Prostate gland (tissue), 2 donors: ENCODE results near the gene FAM204A. TPM values are rescaled to one million over a fixed set of nuclear protein-coding genes. Genes with fewer than 3 reads are reported as not detected.

Experiments
- DNase-seq: peaks from one replicate; pipeline ENCODE4 v3.0.0-alpha.2; 2019; ENCODE audit warnings: low spot score
- H3K27ac ChIP-seq, 2 donors: fragments of 200-600 bp; sonication (generic); 2 replicates each; pipeline ENCODE4 v1.5.1; 2017 to 2019
- H3K27me3 ChIP-seq: fragments of 200-600 bp; sonication (generic); replicated peaks from 2 replicates; pipeline ENCODE4 v1.5.1; 2019; ENCODE audit not compliant: insufficient read depth
- H3K36me3 ChIP-seq, 2 donors: fragments of 200-600 bp; sonication (generic); 1 replicate in 1 of 2; 2 replicates in 1 of 2; pipeline versions ENCODE4 v1.5.1 to v1.8.1; 2017 to 2019
- H3K4me1 ChIP-seq: fragments of 200-600 bp; sonication (generic); replicated peaks from 2 replicates; pipeline ENCODE4 v1.5.1; 2019
- H3K4me3 ChIP-seq, 2 donors: fragments of 200-600 bp; sonication (generic); 2 replicates each; pipeline ENCODE4 v1.5.1; 2017 to 2019
- H3K9me3 ChIP-seq: fragments of 200-600 bp; sonication (generic); 2 replicates; pipeline ENCODE4 v1.5.1; 2017
- POLR2A ChIP-seq: fragments of 450-650 bp; IDR thresholded peaks from one replicate; pipeline ENCODE4 v1.6.1; 2016; ENCODE audit warnings: antibody characterized with exemption, mild to moderate bottlenecking
- POLR2AphosphoS5 ChIP-seq: sonication (generic); formaldehyde crosslinking; IDR thresholded peaks from one replicate; pipeline ENCODE4 v1.6.1; 2017; ENCODE audit warnings: antibody characterized with exemption
- WGBS: methylation state at CpG from one replicate; pipeline ENCODE4 v1.1.5; 2018; 5-methylcytosine and 5-hydroxymethylcytosine counted together
- intact Hi-C: fragments of 100-400 bp; cut with DNase I; formaldehyde crosslinking; loops from one replicate; pipeline ENCODE4 v1.14.2; 2022
- total RNA-seq, 2 donors: library from RNA; depleted of rRNA; stranded (reverse); fragments of >200 nt; gene quantifications; one replicate each; pipeline ENCODE4 v1.1.0, GENCODE V29; 2016
- TF ChIP-seq, protein P1 (sequence below), 4 experiments: fragments of 200-600 bp in 2 of 4; fragments of 450-650 bp in 2 of 4; sonication (generic) in 2 of 4; IDR thresholded peaks; 1 replicate in 3 of 4; 2 replicates in 1 of 4; pipeline ENCODE4 v1.5.1; 2016 to 2019; ENCODE audit warnings: antibody characterized with exemption in 4 of 4, mild to moderate bottlenecking in 2 of 4, moderate library complexity in 2 of 4

Gene FAM204A
- total RNA-seq, 2 donors from 2014 or later, result 35.8 to 57.2 TPM

DNA sequence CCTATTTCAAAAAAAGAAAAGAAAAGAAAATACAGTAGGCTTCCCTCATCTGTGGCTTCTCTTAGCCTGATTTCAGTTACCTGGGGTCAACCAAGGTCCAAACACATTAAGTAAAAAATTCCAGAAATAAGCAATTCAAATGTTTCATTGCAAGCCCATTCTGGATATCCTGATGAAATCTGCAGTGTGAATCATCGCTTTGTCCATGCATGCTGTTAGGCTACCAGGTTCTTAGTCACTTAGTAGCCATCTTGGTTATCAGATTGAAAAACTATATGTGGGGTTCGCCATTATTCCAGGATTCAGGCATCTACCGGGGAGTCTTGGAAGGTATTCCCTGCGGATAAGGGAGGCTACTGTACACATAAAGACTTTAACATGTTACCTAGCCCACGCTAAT, 991 bp upstream of the FAM204A start:
- Histone ChIP-seq H3K9me3 (no peaks in the 10 kb centered on the region), H3K36me3 (no peaks in the 10 kb centered on the region), H3K4me3 (no peak overlapping the region), H3K27ac (no peak overlapping the region), H3K27me3 (no peaks in the 10 kb centered on the region), H3K4me1 (no peaks in the 10 kb centered on the region)
- intact Hi-C loops, result loop anchor here (5.0 kb wide), 1 partner anchor 296 kb away; the partner anchor contains the start of gene RAB11FIP2
- WGBS, result over 99% methylated on average over 5 of the region's 5 CpGs
- DNase-seq, result no peak
- TF ChIP-seq, protein P1, sequence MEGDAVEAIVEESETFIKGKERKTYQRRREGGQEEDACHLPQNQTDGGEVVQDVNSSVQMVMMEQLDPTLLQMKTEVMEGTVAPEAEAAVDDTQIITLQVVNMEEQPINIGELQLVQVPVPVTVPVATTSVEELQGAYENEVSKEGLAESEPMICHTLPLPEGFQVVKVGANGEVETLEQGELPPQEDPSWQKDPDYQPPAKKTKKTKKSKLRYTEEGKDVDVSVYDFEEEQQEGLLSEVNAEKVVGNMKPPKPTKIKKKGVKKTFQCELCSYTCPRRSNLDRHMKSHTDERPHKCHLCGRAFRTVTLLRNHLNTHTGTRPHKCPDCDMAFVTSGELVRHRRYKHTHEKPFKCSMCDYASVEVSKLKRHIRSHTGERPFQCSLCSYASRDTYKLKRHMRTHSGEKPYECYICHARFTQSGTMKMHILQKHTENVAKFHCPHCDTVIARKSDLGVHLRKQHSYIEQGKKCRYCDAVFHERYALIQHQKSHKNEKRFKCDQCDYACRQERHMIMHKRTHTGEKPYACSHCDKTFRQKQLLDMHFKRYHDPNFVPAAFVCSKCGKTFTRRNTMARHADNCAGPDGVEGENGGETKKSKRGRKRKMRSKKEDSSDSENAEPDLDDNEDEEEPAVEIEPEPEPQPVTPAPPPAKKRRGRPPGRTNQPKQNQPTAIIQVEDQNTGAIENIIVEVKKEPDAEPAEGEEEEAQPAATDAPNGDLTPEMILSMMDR (IDR thresholded peaks at IDR 0.05), result no peak
- TF ChIP-seq POLR2AphosphoS5, result no peak
- no peak for TF ChIP-seq POLR2A

DNA sequence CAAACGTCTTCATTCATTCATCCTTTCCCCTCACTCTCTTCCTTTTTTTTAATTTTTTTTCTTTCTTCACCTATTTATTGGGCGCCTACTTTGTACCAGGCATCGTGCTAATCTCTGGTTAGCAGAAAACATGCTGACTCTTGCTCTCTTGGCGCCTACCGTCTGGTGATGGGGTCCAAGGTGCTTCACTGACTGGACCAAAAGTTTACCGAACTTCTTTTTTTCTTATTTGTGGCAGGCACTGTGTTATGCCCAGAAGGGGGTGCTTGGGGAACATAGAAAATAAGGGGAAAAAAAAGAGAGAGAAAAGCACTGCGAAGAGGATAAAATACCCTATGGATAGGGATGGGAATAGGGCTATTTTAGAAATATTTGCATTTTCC, 505 bp upstream of the FAM204A start:
- no peaks in the 10 kb centered on the region for H3K9me3 ChIP-seq
- DNase-seq, result no peak
- no peaks in the 10 kb centered on the region for H3K4me1 ChIP-seq
- peak overlapping the region; percentile 61 to 71 for H3K27ac ChIP-seq
- no peaks in the 10 kb centered on the region for H3K27me3 ChIP-seq
- H3K4me3 ChIP-seq, result peak overlapping the region; percentile 80 to 84
- intact Hi-C loops, result loop anchor here (5.0 kb wide), 1 partner anchor 295 kb away; the partner anchor contains the start of gene RAB11FIP2
- H3K36me3 ChIP-seq, result no peaks in the 10 kb centered on the region
- 40% methylated on average over 7 of the region's 7 CpGs for WGBS
- no peak for TF ChIP-seq POLR2AphosphoS5
- TF ChIP-seq, protein P1 (IDR thresholded peaks at IDR 0.05), result no peak
- TF ChIP-seq POLR2A, result no peak

DNA sequence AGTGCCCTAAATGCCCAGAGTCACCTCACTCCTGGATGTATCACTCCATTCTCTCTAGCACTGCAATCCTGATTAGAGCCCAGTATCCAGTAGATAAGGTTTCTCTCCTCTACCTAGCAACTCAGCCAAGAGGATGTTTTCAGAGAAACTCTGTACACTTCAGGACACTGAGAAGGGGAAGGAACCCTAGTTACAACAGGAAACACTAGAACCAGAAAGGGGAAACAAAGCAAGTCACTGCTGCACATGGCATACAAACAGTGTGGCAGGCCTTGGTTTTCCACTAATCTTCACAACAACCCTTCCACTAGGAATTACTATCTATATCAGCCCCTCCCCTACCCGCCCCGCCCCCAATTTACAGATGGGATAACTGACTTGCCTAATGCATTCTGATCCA, 1.6 kb downstream of the FAM204A start:
- TF ChIP-seq, protein P1 (IDR thresholded peaks at IDR 0.05), result no peak
- TF ChIP-seq POLR2A (no peak), POLR2AphosphoS5 (no peak)
- Histone ChIP-seq H3K4me3 (no peak overlapping the region), H3K36me3 (no peaks in the 10 kb centered on the region), H3K9me3 (no peaks in the 10 kb centered on the region), H3K27me3 (no peaks in the 10 kb centered on the region), H3K4me1 (no peaks in the 10 kb centered on the region), H3K27ac (no peak overlapping the region)
- intact Hi-C loops, result loop anchor here (5.0 kb wide), 1 partner anchor 293 kb away; the partner anchor contains the start of gene RAB11FIP2
- no peak for DNase-seq
- 78% methylated on average over 2 of the region's 2 CpGs for WGBS

DNA sequence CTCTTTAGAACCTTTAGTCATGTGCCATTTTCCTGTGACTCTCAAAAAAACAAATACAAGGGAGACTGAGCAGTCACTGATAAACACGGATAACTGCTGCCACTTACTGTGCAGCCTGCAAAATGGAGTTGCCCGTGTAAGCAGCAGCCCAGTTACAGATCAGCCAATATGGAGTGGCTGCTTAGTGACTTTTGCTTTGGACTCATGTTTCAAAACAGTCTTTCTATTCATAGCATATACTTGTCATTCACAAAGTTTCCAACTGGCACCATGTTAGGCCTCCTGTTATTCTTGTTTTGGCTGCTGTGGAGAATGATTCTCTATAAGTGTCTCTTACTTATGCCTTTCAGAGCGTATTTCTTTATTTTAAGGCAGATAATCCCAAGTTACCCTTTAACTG, 3.0 kb downstream of the FAM204A start:
- intact Hi-C loops, result no loop called here
- no peaks in the 10 kb centered on the region for H3K27me3 ChIP-seq
- H3K4me1 ChIP-seq, result no peaks in the 10 kb centered on the region
- H3K36me3 ChIP-seq, result no peaks in the 10 kb centered on the region
- WGBS, result 78% methylated on average over 3 of the region's 3 CpGs
- H3K4me3 ChIP-seq, result no peak overlapping the region
- DNase-seq, result no peak
- TF ChIP-seq, protein P1 (IDR thresholded peaks at IDR 0.05), result no peak
- TF ChIP-seq POLR2AphosphoS5, result no peak
- no peak for TF ChIP-seq POLR2A
- no peak overlapping the region for H3K27ac ChIP-seq
- no peaks in the 10 kb centered on the region for H3K9me3 ChIP-seq

DNA sequence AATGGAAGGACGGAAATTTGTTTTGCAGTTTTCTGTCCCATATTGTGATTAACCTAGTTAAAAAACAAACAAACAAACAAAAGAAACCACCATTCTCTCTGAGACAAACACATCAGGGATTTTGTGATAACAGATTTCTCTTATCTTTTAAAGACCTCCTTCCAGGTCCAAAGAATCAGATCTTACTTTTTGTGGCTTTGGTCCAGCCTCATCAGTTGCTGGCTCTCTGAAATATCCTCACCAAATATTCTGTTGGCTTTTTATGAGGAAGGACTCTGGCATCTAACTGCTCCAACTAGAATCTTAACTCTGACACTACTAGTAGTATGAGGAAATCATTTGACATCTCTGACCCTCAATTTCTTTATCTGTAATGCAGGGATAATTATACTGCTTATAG, 4.8 kb downstream of the FAM204A start:
- no peaks in the 10 kb centered on the region for H3K36me3 ChIP-seq
- H3K4me1 ChIP-seq, result no peaks in the 10 kb centered on the region
- no peak overlapping the region for H3K4me3 ChIP-seq
- no peaks in the 10 kb centered on the region for H3K27me3 ChIP-seq
- 68% methylated on average over 1 of the region's 1 CpG for WGBS
- H3K27ac ChIP-seq, result no peak overlapping the region
- TF ChIP-seq POLR2A (no peak), POLR2AphosphoS5 (no peak)
- TF ChIP-seq, protein P1 (IDR thresholded peaks at IDR 0.05), result no peak
- intact Hi-C loops, result no loop called here
- DNase-seq, result no peak
- H3K9me3 ChIP-seq, result no peaks in the 10 kb centered on the region
